ENCODE results near the gene SMCO3.
"Not testable (repeated sequence)": the region's sequence is repeated elsewhere in the genome, so short reads cannot be mapped to it uniquely, and the experiment has no call there.

The SMCO3 gene

DNA sequence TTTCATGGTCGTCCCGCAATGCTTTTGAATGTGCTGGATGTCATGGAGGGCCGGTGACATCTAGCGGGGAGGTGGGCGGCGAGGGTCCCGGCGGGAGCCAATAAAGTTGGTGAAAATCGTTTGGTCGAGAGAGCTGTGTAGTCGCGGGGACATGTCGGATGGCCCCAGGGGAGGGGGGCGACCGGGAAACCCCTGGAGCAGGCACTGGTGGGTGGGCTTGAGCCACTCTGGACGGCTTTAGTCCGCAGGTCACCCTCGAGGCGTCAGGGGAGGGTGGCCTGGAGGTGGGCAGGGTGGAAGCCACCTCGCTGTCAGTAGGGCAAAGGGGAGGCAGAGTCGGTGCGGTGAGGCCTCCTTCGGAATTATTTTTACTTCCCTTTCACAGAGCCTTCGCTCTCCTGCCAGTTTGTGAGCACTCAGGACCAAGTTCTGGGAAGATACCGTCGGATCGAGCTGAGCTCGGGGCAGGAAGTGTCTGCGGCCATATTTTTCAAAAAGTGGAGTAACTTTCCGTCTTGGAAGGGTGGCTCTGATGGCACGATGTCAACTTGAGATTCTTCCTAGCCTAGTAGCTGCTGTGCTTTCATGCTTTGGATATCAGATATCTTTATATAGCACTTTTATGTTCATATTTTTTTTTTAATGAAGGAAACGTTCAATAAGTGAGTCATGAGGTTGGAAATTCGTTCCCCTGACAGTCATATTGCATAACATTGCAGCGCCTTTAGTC lies 38.9 kb downstream of the SMCO3 start:
- DNase-seq, result peak in 8 of 58 donors; percentile 19 to 63 (median 34)

DNA sequence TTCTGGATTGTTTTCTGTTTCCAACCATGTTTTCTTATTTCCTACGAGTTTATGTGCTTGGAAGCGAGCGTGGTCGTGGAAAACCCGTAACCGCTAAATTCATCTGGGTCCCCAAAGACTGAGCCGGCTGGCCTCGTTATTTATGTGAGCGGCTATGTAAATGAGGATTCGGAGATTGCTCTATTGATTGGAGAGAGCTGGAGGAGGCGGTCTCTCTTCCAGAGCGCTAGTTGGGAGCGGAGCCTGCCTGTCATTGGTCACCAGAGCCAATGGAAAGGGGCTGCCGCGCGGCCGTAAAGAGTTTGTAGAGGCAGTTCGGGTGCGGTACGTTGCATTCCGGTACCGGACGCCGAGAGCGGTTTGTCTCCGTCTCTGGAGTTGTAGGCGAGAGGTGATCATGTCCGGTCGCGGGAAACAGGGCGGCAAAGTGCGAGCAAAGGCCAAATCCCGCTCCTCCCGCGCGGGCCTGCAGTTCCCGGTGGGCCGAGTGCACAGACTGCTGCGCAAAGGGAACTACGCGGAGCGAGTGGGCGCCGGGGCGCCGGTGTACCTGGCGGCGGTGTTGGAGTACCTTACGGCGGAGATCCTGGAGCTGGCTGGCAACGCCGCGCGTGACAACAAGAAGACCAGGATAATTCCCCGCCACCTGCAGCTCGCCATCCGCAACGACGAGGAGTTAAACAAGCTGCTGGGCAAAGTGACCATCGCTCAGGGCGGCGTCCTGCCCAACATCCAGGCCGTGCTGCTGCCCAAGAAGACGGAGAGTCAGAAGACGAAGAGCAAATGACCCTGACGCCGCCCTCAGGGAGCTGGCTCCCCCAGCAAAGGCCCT lies 39.7 kb downstream of the SMCO3 start:
- DNase-seq, result peak; percentile 24 to 96 (median 86)

DNA sequence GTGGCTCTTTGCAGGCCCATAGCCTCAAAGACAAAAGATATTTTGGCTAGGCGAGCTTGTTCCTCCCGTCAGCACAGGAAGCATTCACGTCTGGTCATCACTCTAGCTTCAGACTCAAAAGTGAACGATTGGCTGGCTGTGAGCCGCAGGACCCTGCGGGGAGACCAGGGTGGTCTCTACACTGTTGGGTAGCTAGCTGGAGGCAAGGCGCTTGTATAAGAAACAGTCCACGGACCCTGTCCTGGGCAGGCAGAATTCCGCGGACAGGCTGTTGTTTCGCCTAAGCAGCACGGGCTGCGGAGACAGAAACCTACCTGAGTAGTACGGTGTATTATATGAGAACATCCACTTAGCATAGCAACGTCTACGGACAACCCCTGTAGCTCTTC lies 40.3 kb downstream of the SMCO3 start:
- DNase-seq, result peak in 4 of 58 donors; percentile 17 to 34 (median 27)

DNA sequence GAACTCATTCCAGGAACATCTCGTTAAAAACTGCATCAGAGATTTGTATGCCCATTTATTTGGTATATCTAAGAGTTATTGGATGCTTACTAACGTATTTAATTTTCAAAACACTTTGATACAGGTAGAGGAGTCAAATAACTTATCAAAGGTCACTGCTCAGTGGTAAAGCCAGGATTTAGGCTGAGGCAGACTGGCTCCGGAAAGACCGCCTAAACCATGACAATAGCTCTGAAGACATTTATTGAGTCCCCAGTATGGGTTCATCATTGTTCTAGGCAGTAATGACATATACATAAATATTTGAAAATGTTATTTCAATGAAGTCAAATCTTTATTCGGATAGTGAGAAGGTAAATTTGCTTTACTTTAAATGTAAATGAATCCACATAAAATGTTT lies 41.0 kb downstream of the SMCO3 start:
- no peak for DNase-seq

DNA sequence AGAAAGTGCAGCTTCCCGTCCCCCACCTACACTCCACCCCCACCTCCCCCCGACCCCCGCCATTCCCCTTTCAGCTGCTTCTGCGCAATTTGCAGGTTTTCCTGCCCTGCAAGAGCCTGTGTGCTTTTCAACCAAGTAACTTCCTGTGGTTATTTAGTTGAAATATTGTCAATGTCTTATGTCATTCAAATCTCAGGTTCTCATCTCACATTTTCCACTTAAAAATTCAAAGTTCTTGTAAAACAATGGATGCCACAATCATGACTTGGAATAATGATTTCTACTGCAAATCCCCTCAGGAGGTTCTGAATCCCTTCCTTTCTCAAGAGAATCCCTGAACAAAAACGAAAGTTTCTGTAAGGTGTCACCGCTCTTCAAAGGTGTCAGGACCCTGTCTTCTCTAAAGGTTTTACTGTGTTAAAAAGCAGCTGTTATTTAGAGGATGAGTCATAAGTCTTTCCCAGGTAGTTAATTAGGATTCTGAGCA lies 42.3 kb downstream of the SMCO3 start:
- no peak for DNase-seq

DNA sequence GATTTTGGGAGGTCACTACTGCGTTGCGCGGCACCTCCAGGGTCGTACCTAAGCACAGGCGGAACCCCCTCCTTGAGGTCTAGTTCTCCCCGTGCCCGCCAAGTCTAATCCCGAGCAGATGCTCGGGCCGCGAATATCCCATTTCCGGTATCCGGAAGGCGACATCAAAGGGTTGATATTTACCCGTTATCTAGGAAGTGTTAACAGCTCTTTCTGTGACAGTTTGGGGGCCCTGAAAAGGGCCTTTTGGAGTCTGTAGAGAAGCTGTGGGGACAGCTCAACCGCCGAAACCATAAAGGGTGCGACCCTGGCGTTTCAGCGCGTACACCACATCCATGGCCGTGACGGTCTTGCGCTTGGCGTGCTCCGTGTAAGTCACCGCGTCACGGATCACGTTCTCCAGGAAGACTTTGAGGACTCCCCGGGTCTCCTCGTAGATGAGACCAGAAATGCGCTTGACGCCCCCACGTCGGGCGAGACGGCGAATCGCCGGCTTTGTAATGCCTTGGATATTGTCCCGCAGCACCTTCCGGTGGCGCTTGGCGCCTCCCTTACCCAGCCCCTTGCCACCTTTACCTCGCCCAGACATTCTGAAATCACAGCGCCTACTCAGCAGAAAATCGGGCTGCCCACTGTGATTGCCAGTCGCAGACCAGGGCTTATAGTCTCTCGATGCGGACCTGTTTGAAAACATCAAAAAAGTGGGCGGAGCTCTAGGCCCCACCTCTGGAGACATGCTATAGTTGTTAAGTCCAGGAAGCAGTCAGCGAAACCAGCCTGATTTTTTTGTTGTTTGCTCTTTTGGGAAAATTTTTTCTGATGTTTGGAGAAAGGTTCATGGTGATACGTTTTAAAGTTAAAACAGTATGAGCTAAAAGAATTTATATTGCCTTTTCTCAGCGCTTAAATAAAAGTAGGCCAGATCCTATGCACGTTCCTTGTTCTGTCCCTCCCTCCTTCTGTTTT lies 43.2 kb downstream of the SMCO3 start:
- peak; percentile 30 to 94 (median 81) for DNase-seq

DNA sequence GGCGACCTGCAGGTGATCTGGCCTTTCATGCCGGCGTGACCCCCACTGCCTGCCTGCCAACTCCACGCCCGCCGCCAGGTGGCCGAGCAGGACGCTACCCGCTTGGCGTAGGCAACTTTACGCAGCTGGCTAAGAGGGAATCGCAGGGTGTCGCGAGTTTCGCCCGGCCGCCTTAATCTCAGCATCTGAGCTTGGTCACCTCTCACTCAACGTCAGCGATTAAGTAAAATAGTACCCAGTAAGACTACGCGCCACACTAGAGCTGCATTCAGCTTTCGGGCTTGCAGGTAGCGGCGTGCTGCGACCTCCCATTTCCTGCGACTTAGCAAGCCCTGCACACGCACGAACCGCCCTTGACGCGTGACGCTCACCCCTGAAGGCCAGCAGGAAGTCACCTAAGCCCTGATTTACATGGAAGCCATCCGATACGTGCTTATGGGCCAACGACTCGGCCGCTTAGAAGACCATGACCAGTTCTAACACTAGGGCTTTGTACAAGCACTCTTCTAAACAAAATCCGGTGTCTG lies 44.0 kb downstream of the SMCO3 start:
- DNase-seq, result peak in 55 of 58 donors; percentile 13 to 84 (median 53)

DNA sequence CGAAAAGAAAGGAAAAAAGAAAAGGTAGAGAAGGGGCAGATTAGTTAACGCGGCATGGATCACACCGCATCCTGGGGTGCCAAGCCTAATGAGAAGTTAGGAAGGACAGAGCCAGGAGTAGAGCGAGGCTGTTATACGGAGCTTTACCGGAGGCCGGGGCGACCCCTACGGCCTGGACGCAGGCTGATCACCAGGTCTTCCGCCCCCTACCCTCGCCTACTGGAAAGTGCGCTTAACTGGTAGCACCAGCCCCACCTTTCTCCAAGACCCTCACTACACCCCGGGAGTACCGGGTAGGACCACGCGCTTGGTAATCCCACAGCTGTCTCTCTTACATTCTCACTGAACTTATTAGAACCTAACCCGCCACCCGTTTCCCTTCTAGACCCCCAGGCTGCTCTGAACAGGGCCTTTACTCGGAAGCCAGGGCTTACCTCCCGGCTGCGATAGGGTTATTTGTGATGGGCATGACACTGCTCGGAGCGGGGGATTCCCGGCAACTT lies 44.5 kb downstream of the SMCO3 start:
- DNase-seq, result peak in 9 of 58 donors; percentile 6 to 48 (median 36)

DNA sequence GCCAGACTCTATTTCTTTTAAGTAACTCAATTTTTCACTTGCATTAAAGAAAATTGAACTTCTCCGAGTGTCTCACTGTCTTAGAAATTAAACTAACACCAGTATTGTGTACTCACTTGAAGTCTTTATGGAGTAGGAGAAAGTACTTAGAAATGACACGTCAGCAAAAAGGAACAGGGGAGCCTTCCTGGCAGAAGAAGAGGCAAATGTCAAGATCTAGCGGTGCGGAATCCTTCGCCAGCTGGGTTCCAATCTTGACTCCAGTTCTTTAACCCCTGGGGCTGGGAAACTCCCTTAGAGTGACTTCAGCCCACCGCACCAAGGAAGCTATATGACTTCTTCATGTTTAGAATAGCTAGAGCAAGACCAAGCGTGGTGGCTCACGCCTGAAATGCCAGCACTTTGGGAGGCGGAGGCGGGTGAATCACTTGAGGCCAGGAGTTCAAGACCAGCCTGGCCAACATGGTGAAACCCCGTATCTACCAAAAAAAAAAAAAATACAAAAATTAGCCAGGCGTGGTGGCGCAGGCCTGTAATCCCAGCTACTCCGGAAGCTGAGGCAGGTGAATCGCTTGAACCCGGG lies 45.1 kb downstream of the SMCO3 start:
- DNase-seq, result no peak

DNA sequence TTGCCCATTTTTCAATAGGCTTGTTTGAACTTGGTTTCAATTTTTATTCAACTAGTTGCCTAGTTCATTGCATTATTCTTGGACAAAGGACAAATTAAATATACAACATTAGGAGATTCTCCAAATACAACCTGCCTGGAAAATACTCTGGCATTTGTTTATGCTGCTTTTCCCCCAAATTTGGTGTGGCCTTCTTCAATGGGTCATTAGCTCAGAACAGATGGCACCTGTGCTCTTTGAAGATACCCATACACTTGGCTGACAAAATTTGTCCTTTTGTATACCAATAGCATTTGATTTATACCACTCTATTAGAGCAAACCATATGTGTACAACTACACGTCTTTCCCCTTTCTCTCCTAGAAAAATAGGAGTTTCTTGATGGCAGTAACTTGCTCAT lies 46.4 kb downstream of the SMCO3 start:
- DNase-seq, result no peak

DNA sequence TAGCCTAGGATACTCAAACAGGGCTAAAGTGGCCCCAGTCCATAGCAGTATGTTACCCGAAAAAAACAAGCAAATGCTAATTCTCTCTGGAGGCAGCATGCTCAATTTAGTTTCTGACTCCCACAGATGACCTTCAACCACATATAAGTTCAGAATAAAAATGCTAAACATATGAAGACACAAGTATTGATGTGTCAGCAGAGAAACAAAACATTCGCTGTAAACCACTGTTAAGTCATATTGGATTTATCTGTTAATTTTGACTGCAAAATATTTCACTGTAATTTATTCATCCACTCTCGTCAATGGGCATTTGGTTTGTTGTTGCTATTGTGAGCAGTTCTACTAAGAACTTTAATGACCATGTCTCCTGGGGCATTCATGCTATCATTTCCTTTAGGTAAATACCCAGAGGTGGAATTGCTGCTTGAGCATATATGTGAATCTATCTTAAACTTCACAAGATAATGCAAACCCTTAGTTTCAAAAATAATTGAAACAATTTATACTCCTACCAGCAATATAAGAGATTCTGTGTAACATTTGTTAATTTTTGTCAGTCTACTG lies 47.2 kb downstream of the SMCO3 start:
- no peak for DNase-seq

DNA sequence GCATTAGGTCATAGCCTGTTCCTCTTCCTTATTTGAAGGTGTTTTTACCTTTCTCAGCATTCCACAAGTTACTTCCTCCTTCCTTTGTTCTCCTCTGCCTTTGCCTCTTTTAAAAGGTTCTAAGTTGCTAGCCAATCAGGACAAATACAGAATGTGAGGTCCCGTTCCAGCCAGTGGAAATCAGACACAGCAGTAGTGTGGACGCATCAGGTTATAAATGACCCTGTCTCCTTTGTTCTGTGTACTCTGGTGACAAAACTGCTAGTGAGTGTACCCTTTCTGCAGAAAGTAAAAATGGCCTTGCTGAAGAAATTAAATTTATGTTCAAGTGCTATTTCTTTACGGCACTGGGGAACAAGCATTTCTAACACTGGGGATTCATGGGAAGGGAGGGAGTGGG lies 48.0 kb downstream of the SMCO3 start:
- DNase-seq, result not testable (repeated sequence)

DNA sequence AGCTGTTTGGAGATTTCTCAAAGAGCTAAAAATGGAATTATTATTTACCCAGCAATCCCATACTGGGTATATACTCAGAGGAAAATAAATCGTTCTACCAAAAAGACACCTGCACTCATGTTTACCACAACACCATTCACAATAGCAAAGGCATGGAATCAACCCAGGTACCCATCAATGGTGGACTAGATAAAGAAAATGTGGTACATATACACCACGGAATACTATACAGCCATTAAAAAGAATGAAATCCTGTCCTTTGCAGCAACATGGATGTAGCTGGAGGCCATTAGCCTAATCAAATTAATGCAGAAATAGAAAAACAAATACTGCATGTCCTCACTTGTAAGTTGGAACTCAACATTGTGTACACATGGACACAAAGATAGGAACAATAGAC lies 48.6 kb downstream of the SMCO3 start:
- no peak for DNase-seq

DNA sequence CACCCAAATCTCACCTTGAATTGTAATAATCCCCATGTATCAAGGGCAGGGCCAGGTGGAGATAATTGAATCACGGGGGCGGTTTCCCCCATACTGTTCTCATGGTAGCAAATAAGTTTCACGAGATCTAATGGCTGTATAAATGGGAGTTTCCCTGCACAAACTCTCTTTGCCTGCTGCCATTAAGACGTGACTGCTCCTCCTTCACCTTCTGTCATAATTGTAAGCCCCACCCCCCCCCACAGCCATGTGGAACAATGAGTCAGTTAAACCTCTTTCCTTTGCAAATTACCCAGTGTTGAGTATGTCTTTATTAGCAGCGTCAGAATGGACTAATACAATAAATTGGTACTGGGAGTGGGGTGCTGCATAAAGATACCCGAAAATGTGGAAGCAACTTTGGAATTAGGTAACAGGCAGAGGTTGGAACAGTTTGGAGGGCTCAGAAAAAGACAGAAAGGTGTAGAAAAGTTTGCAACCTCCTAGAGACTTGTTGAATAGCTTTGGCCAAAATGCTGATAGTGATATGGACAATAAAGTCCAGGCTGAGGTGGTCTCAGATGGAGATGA lies 54.2 kb downstream of the SMCO3 start:
- DNase-seq, result not testable (repeated sequence)

DNA sequence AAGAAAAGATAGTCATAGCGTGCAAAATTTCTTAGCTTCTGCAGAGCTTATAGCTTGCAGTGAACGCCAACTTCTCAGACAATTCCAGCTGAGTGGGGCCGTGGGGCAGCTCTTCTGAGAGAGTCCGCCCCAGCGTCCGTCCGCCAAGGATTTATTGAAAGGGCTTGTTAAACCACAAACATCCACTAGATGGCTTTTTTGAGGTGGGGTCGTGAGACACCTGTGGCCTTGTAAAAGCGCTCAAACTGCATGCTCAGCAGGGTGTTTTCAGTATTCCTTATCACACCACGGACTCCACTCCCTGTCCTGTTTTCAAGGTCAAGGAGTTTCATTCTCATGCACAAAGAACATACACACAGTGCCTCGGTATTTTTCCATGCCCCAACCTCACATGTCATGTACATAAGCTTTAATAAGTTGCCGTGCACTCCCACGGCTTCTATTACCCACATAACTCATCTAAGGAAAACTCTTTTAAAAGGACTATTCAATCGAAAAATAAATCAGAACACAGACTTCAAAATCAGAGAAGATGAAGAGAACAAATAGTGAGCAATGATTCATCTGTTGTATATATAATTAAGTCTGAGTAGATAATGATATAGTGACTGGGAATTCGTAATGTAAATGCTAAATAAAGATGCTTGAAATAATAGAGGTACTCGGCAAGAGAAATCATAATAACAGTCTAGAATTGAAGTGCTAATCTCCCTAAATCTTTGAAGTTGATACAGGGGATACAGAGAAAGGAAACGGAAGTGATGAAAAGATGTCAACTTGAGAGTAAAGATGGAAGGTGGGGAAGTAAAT lies 57.4 kb downstream of the SMCO3 start:
- peak in 1 of 58 donors; percentile 7 for DNase-seq
